ENCODE results near the gene CBY2. TPM values are rescaled to one million over a fixed set of nuclear protein-coding genes. Genes with fewer than 3 reads are reported as not detected.
"Not testable (repeated sequence)": the region's sequence is repeated elsewhere in the genome, so short reads cannot be mapped to it uniquely, and the experiment has no call there.

The CBY2 gene
- total and polyA plus RNA-seq, 4 experiments from 2014 or later = 0.61 to 0.64 (median 0.61) TPM; not detected in 1

- no peak overlapping the region for H3K4me3 Mint-ChIP-seq
- H3K36me3 Mint-ChIP-seq = no peaks in the 10 kb centered on the region
- H3K4me3 ChIP-seq (ENCODE audit: low read length in 2 of 2) = no peak overlapping the region
- POLR2A ChIA-PET (ENCODE audit: partially characterized antibody) = no interaction called here
- H3K36me3 ChIP-seq (ENCODE audit: insufficient read depth, low read length) = no peaks in the 10 kb centered on the region
- H3K27ac Mint-ChIP-seq = peak overlapping the region in 1 of 7 donors; percentile 22
- H3K27me3 Mint-ChIP-seq = peaks cover 7% of the 10 kb centered on the region in 2 donors
- no peaks in the 10 kb centered on the region for H3K9me3 Mint-ChIP-seq
- no peaks in the 10 kb centered on the region for H3K27me3 ChIP-seq (ENCODE audit: insufficient read depth, low read length)
- intact Hi-C loops (cut with micrococcal nuclease) = no loop called here
- no peaks in the 10 kb centered on the region for H3K9me3 ChIP-seq (ENCODE audit: control insufficient read depth in 1 of 2, low read length in 2 of 2)
- no peak overlapping the region for H3K27ac ChIP-seq (ENCODE audit: low read depth, low read length)
- no peak for DNase-seq
- CTCF ChIA-PET (ENCODE audit: partially characterized antibody) = no interaction called here
- no peaks in the 10 kb centered on the region for H3K4me1 ChIP-seq (ENCODE audit: insufficient read depth, low read length)
- no peaks in the 10 kb centered on the region for H3K4me1 Mint-ChIP-seq
These were observed 45.0 kb downstream of the CBY2 start for GRCh38 chr13:45747071-45747470.

GRCh38 chr13:45748941-45749759 is 47.0 kb downstream of the CBY2 start:
- Histone ChIP-seq H3K27ac (ENCODE audit: low read depth, low read length) (no peak overlapping the region), H3K4me3 (ENCODE audit: low read length in 2 of 2) (no peak overlapping the region), H3K4me1 (ENCODE audit: insufficient read depth, low read length) (no peaks in the 10 kb centered on the region), H3K36me3 (ENCODE audit: insufficient read depth, low read length) (no peaks in the 10 kb centered on the region), H3K9me3 (ENCODE audit: control insufficient read depth in 1 of 2, low read length in 2 of 2) (no peaks in the 10 kb centered on the region), H3K27me3 (ENCODE audit: insufficient read depth, low read length) (no peaks in the 10 kb centered on the region)
- intact Hi-C loops (cut with micrococcal nuclease) = no loop called here
- Mint-ChIP-seq H3K4me1 (no peaks in the 10 kb centered on the region), H3K4me3 (no peak overlapping the region), H3K27me3 (peaks cover 4 to 7% of the 10 kb centered on the region in 2 donors), H3K36me3 (no peaks in the 10 kb centered on the region), H3K27ac (no peak overlapping the region), H3K9me3 (peaks cover 0 to 2% (median 0%) of the 10 kb centered on the region in 8 donors)
- ChIA-PET POLR2A (ENCODE audit: partially characterized antibody) (no interaction called here), CTCF (ENCODE audit: partially characterized antibody) (no interaction called here)
- DNase-seq = no peak

- no peaks in the 10 kb centered on the region for H3K27me3 ChIP-seq (ENCODE audit: insufficient read depth, low read length)
- H3K4me3 Mint-ChIP-seq = no peak overlapping the region
- peaks cover 5 to 7% of the 10 kb centered on the region in 2 donors for H3K27me3 Mint-ChIP-seq
- no peaks in the 10 kb centered on the region for H3K4me1 ChIP-seq (ENCODE audit: insufficient read depth, low read length)
- no peak for DNase-seq
- POLR2A ChIA-PET (ENCODE audit: partially characterized antibody) = no interaction called here
- H3K4me1 Mint-ChIP-seq = no peaks in the 10 kb centered on the region
- CTCF ChIA-PET (ENCODE audit: partially characterized antibody) = no interaction called here
- no peaks in the 10 kb centered on the region for H3K9me3 ChIP-seq (ENCODE audit: control insufficient read depth in 1 of 2, low read length in 2 of 2)
- H3K36me3 ChIP-seq (ENCODE audit: insufficient read depth, low read length) = no peaks in the 10 kb centered on the region
- intact Hi-C loops (cut with micrococcal nuclease) = no loop called here
- no peak overlapping the region for H3K4me3 ChIP-seq (ENCODE audit: low read length in 2 of 2)
- H3K9me3 Mint-ChIP-seq = peaks cover 0 to 2% (median 0%) of the 10 kb centered on the region in 8 donors
- no peak overlapping the region for H3K27ac Mint-ChIP-seq
- H3K36me3 Mint-ChIP-seq = no peaks in the 10 kb centered on the region
- H3K27ac ChIP-seq (ENCODE audit: low read depth, low read length) = no peak overlapping the region
These were observed 48.4 kb downstream of the CBY2 start for GRCh38 chr13:45750566-45750965.

GRCh38 chr13:45751885-45752284 is 49.8 kb downstream of the CBY2 start:
- no peaks in the 10 kb centered on the region for H3K4me1 Mint-ChIP-seq
- H3K27ac Mint-ChIP-seq = no peak overlapping the region
- Histone ChIP-seq H3K9me3 (ENCODE audit: control insufficient read depth in 1 of 2, low read length in 2 of 2) (no peaks in the 10 kb centered on the region), H3K27me3 (ENCODE audit: insufficient read depth, low read length) (no peaks in the 10 kb centered on the region), H3K4me1 (ENCODE audit: insufficient read depth, low read length) (no peaks in the 10 kb centered on the region), H3K36me3 (ENCODE audit: insufficient read depth, low read length) (no peaks in the 10 kb centered on the region), H3K27ac (ENCODE audit: low read depth, low read length) (no peak overlapping the region), H3K4me3 (ENCODE audit: low read length in 2 of 2) (no peak overlapping the region)
- H3K4me3 Mint-ChIP-seq = no peak overlapping the region
- no peaks in the 10 kb centered on the region for H3K36me3 Mint-ChIP-seq
- POLR2A ChIA-PET (ENCODE audit: partially characterized antibody) = no interaction called here
- intact Hi-C loops (cut with micrococcal nuclease) = no loop called here
- DNase-seq = no peak
- CTCF ChIA-PET (ENCODE audit: partially characterized antibody) = no interaction called here
- peaks cover 6 to 9% of the 10 kb centered on the region in 2 donors for H3K27me3 Mint-ChIP-seq
- peaks cover 0 to 5% (median 0%) of the 10 kb centered on the region in 8 donors for H3K9me3 Mint-ChIP-seq

GRCh38 chr13:45752510-45752909 is 50.4 kb downstream of the CBY2 start:
- no peak overlapping the region for H3K4me3 ChIP-seq (ENCODE audit: low read length in 2 of 2)
- POLR2A ChIA-PET (ENCODE audit: partially characterized antibody) = no interaction called here
- H3K4me1 ChIP-seq (ENCODE audit: insufficient read depth, low read length) = no peaks in the 10 kb centered on the region
- no peaks in the 10 kb centered on the region for H3K9me3 ChIP-seq (ENCODE audit: control insufficient read depth in 1 of 2, low read length in 2 of 2)
- peaks cover 6 to 9% of the 10 kb centered on the region in 2 donors for H3K27me3 Mint-ChIP-seq
- H3K4me3 Mint-ChIP-seq = no peak overlapping the region
- H3K36me3 Mint-ChIP-seq = no peaks in the 10 kb centered on the region
- H3K27ac ChIP-seq (ENCODE audit: low read depth, low read length) = no peak overlapping the region
- CTCF ChIA-PET (ENCODE audit: partially characterized antibody) = no interaction called here
- H3K36me3 ChIP-seq (ENCODE audit: insufficient read depth, low read length) = no peaks in the 10 kb centered on the region
- H3K4me1 Mint-ChIP-seq = no peaks in the 10 kb centered on the region
- intact Hi-C loops (cut with micrococcal nuclease) = no loop called here
- H3K9me3 Mint-ChIP-seq = peaks cover 0 to 9% (median 2%) of the 10 kb centered on the region in 8 donors
- no peak for DNase-seq
- H3K27me3 ChIP-seq (ENCODE audit: insufficient read depth, low read length) = no peaks in the 10 kb centered on the region
- no peak overlapping the region for H3K27ac Mint-ChIP-seq

GRCh38 chr13:45756498-45756897 is 54.4 kb downstream of the CBY2 start:
- peaks cover 5 to 22% (median 13%) of the 10 kb centered on the region in 8 donors for H3K9me3 Mint-ChIP-seq
- H3K9me3 ChIP-seq (ENCODE audit: control insufficient read depth in 1 of 2, low read length in 2 of 2); H3K4me3 Mint-ChIP-seq; H3K4me1 ChIP-seq (ENCODE audit: insufficient read depth, low read length); H3K27me3 ChIP-seq (ENCODE audit: insufficient read depth, low read length); H3K4me1 Mint-ChIP-seq; H3K36me3 ChIP-seq (ENCODE audit: insufficient read depth, low read length); POLR2A ChIA-PET (ENCODE audit: partially characterized antibody); H3K36me3 Mint-ChIP-seq; H3K27ac Mint-ChIP-seq; DNase-seq; CTCF ChIA-PET (ENCODE audit: partially characterized antibody); H3K27ac ChIP-seq (ENCODE audit: low read depth, low read length); H3K4me3 ChIP-seq (ENCODE audit: low read length in 2 of 2); H3K27me3 Mint-ChIP-seq; intact Hi-C loops (cut with micrococcal nuclease): not testable (repeated sequence)

- H3K27me3 ChIP-seq (ENCODE audit: insufficient read depth, low read length); H3K27me3 Mint-ChIP-seq; H3K4me1 ChIP-seq (ENCODE audit: insufficient read depth, low read length); CTCF ChIA-PET (ENCODE audit: partially characterized antibody); H3K27ac ChIP-seq (ENCODE audit: low read depth, low read length); POLR2A ChIA-PET (ENCODE audit: partially characterized antibody); DNase-seq; H3K4me3 ChIP-seq (ENCODE audit: low read length in 2 of 2); H3K9me3 ChIP-seq (ENCODE audit: control insufficient read depth in 1 of 2, low read length in 2 of 2); intact Hi-C loops (cut with micrococcal nuclease); H3K4me1 Mint-ChIP-seq; H3K4me3 Mint-ChIP-seq; H3K36me3 ChIP-seq (ENCODE audit: insufficient read depth, low read length); H3K36me3 Mint-ChIP-seq: not testable (repeated sequence)
- H3K9me3 Mint-ChIP-seq = peaks cover 5 to 22% (median 13%) of the 10 kb centered on the region in 8 donors
- peak overlapping the region in 2 of 7 donors; percentile 6 to 39 for H3K27ac Mint-ChIP-seq
These were observed 55.5 kb downstream of the CBY2 start for GRCh38 chr13:45757589-45757988.

All from CD4-positive, alpha-beta memory T cell (primary cell).